Measurements from ENCODE around the gene CCDC14. TPM values are rescaled to one million over a fixed set of nuclear protein-coding genes. Genes with fewer than 3 reads are reported as not detected.

CCDC14 gene
- total and polyA plus RNA-seq, 11 donors: 4.5 to 12.7 (median 7.2) TPM

GRCh38 chr3:123934250-123934649, 26.8 kb downstream of the CCDC14 start:
- Histone ChIP-seq H3K4me1 (no peaks in the 10 kb centered on the region), H3K4me3 (no peak overlapping the region), H3K9me3 (no peaks in the 10 kb centered on the region), H3K27me3 (no peaks in the 10 kb centered on the region), H3K27ac (no peak overlapping the region), H3K36me3 (peaks cover 0 to 61% (median 40%) of the 10 kb centered on the region in 9 donors)
- no peak for DNase-seq
- intact Hi-C loops (cut with DNase I): no loop called here
- no peak for ATAC-seq
- no peak for TF ChIP-seq POLR2A (IDR thresholded peaks at IDR 0.05)
- no peak for TF ChIP-seq CTCF (IDR thresholded peaks at IDR 0.05)
- WGBS, 4 donors: 91 to 93% (median 91%) methylated on average over 2 of the region's 2 CpGs

GRCh38 chr3:123930445-123930844, 30.6 kb downstream of the CCDC14 start:
- Histone ChIP-seq H3K27ac (no peak overlapping the region), H3K27me3 (no peaks in the 10 kb centered on the region), H3K4me1 (no peaks in the 10 kb centered on the region), H3K9me3 (no peaks in the 10 kb centered on the region), H3K4me3 (no peak overlapping the region), H3K36me3 (peaks cover 0 to 66% (median 45%) of the 10 kb centered on the region in 9 donors)
- TF ChIP-seq POLR2A (IDR thresholded peaks at IDR 0.05) (no peak), CTCF (IDR thresholded peaks at IDR 0.05) (no peak)
- DNase-seq (no peak), ATAC-seq (no peak)
- intact Hi-C loops (cut with DNase I): no loop called here

GRCh38 chr3:123929325-123929724, 31.7 kb downstream of the CCDC14 start:
- H3K4me1 ChIP-seq: no peaks in the 10 kb centered on the region
- intact Hi-C loops (cut with DNase I): no loop called here
- DNase-seq (no peak), ATAC-seq (no peak)
- H3K9me3 ChIP-seq: peaks cover 0 to 5% (median 0%) of the 10 kb centered on the region in 12 donors
- 93 to 96% (median 95%) methylated on average over 9 of the region's 9 CpGs for WGBS, 4 donors
- H3K27ac ChIP-seq: no peak overlapping the region
- H3K36me3 ChIP-seq: peaks cover 0 to 66% (median 48%) of the 10 kb centered on the region in 9 donors
- H3K27me3 ChIP-seq: no peaks in the 10 kb centered on the region
- no peak overlapping the region for H3K4me3 ChIP-seq
- TF ChIP-seq CTCF (IDR thresholded peaks at IDR 0.05): no peak
- no peak for TF ChIP-seq POLR2A (IDR thresholded peaks at IDR 0.05)

GRCh38 chr3:123926396-123926795, 34.6 kb downstream of the CCDC14 start:
- TF ChIP-seq POLR2A (IDR thresholded peaks at IDR 0.05) (no peak), CTCF (IDR thresholded peaks at IDR 0.05) (no peak)
- DNase-seq (no peak), ATAC-seq (no peak)
- Histone ChIP-seq H3K4me1 (no peaks in the 10 kb centered on the region), H3K4me3 (no peak overlapping the region), H3K36me3 (peaks cover 0 to 43% (median 34%) of the 10 kb centered on the region in 9 donors), H3K9me3 (peaks cover 0 to 26% (median 6%) of the 10 kb centered on the region in 12 donors), H3K27me3 (no peaks in the 10 kb centered on the region), H3K27ac (no peak overlapping the region)
- intact Hi-C loops (cut with DNase I): no loop called here

All from heart left ventricle (tissue), 16 donors.